Loucy (cell line): ENCODE measurements around the gene PCBP3.

Experiments
- EZH2phosphoT487 ChIP-seq: fragments of 200-600 bp; IDR thresholded peaks from 2 replicates; pipeline ENCODE4 v1.6.1; 2018; ENCODE audit warnings: antibody characterized with exemption, mild to moderate bottlenecking, moderate library complexity, borderline replicate concordance
- TF ChIP-seq, protein P1 (sequence below): fragments of 200-600 bp; sonication (generic); conservative IDR thresholded peaks from 2 replicates; pipeline ENCODE4 v1.5.1; 2014; ENCODE audit warnings: mild to moderate bottlenecking, antibody characterized with exemption, low read length

DNA sequence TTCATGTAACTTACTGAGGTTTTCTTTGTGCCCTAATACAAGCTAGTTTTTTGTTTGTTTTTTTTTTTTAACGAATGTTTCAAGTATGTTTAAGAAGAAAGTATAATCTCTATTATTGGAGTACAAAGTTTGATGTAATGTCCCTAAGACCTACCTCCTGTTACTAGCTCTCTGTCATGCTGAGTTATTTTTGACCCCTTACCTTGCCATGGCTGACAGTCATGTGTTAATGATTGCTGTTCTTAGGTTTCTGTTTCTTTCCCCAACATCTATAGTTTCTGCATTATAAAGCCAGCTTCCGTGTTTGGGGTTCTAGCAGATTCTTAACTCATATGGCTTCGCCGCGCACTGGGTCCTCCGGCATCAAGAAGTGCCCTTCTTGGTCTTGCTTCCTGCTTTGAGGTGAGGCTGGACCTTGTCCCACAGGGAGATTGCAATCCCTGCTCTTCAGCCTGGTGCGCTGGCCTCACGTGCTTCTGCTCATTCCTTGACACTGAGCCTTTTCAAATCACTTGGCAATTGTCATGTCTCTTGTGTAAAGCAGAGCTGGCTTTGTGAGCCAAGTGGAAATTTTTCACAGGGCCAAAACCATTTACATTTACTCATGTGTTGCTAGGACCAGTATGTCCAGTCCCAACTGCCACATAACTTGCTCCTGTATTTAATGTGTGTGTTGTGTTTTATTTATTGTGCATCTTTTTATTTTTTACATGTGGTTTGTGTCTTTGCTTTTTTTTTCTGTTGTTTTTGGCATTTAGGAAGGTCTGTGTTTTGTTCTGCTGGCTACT lies 203.0 kb downstream of the PCBP3 start:
- TF ChIP-seq, protein P1, sequence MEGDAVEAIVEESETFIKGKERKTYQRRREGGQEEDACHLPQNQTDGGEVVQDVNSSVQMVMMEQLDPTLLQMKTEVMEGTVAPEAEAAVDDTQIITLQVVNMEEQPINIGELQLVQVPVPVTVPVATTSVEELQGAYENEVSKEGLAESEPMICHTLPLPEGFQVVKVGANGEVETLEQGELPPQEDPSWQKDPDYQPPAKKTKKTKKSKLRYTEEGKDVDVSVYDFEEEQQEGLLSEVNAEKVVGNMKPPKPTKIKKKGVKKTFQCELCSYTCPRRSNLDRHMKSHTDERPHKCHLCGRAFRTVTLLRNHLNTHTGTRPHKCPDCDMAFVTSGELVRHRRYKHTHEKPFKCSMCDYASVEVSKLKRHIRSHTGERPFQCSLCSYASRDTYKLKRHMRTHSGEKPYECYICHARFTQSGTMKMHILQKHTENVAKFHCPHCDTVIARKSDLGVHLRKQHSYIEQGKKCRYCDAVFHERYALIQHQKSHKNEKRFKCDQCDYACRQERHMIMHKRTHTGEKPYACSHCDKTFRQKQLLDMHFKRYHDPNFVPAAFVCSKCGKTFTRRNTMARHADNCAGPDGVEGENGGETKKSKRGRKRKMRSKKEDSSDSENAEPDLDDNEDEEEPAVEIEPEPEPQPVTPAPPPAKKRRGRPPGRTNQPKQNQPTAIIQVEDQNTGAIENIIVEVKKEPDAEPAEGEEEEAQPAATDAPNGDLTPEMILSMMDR, result no peak
- no peak for TF ChIP-seq EZH2phosphoT487
